Measurements from ENCODE around the gene STX12. TPM values are rescaled to one million over a fixed set of nuclear protein-coding genes. Genes with fewer than 3 reads are reported as not detected.
A peak's percentile ranks its signal among the peaks of the same experiment; 100 is the strongest.
"Not testable (repeated sequence)": the region's sequence is repeated elsewhere in the genome, so short reads cannot be mapped to it uniquely, and the experiment has no call there.

STX12 gene
- total RNA-seq, 6 donors from 2014 or later, result 47.1 to 107 (median 88.2) TPM

- H3K4me3 ChIP-seq, result peak overlapping the region; percentile 77 to 92 (median 84)
- no peak for DNase-seq
- no peaks in the 10 kb centered on the region for H3K9me3 ChIP-seq
- H3K27ac ChIP-seq, result peak overlapping the region; percentile 96 to 99 (median 98)
- 22 to 29% methylated on average over 3 of the region's 3 CpGs for WGBS, 2 donors
- peak; percentile 17 to 40 for ATAC-seq (ENCODE audit: low FRiP score in 2 of 2)
- TF ChIP-seq POLR2A (IDR thresholded peaks at IDR 0.05), result no peak
- peak; percentile 45 for TF ChIP-seq POLR2AphosphoS5 (IDR thresholded peaks at IDR 0.05)
- TF ChIP-seq EP300 (IDR thresholded peaks at IDR 0.05), result peak in 1 of 4 donors; percentile 15
- TF ChIP-seq CTCF (IDR thresholded peaks at IDR 0.05), result no peak
- peaks cover 0 to 15% (median 5%) of the 10 kb centered on the region in 4 donors for H3K36me3 ChIP-seq
- H3K4me1 ChIP-seq, result peaks cover 31 to 58% (median 48%) of the 10 kb centered on the region in 4 donors
- H3K27me3 ChIP-seq, result no peaks in the 10 kb centered on the region
These were observed 917 bp downstream of the STX12 start for GRCh38 chr1:27773826-27774445.

GRCh38 chr1:27774654-27775053, 1.6 kb downstream of the STX12 start:
- DNase-seq (no peak), ATAC-seq (ENCODE audit: low FRiP score in 2 of 2) (no peak)
- 67 to 75% methylated on average over 2 of the region's 2 CpGs for WGBS, 2 donors
- no peaks in the 10 kb centered on the region for H3K27me3 ChIP-seq
- peak overlapping the region; percentile 96 to 99 (median 98) for H3K27ac ChIP-seq
- peak overlapping the region in 3 of 4 donors; percentile 77 to 92 (median 84) for H3K4me3 ChIP-seq
- no peaks in the 10 kb centered on the region for H3K9me3 ChIP-seq
- peaks cover 0 to 17% (median 5%) of the 10 kb centered on the region in 4 donors for H3K36me3 ChIP-seq
- peaks cover 38 to 66% (median 56%) of the 10 kb centered on the region in 4 donors for H3K4me1 ChIP-seq
- TF ChIP-seq EP300 (IDR thresholded peaks at IDR 0.05), result no peak
- no peak for TF ChIP-seq CTCF (IDR thresholded peaks at IDR 0.05)
- TF ChIP-seq POLR2AphosphoS5 (IDR thresholded peaks at IDR 0.05), result no peak
- TF ChIP-seq POLR2A (IDR thresholded peaks at IDR 0.05), result no peak

DNA sequence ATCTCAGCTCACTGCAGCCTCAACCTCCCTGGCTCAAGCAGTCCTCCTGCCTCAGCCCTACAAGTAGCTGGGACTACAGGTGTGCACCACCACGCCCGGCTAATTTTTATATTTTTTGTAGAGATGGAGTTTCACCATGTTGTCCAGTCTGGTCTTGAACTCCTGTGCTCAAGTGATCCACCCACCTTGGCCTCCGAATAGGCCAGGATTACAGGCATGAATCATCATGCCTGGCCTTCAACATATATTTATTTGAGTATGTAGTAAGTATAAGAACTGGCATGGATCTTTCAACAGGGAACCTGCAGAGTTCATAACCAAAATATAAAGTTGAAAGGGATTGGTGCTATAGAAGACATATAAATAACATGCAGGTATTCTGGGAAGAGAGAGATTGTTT, 2.3 kb downstream of the STX12 start:
- Histone ChIP-seq H3K36me3 (peaks cover 0 to 24% (median 7%) of the 10 kb centered on the region in 4 donors), H3K4me1 (peaks cover 40 to 71% (median 58%) of the 10 kb centered on the region in 4 donors), H3K27ac (peak overlapping the region in 3 of 4 donors; percentile 10 to 98 (median 98)), H3K4me3 (peak overlapping the region in 1 of 4 donors; percentile 84)
- 77 to 78% methylated on average over 3 of the region's 3 CpGs for WGBS, 2 donors
- ATAC-seq (ENCODE audit: low FRiP score in 2 of 2); H3K27me3 ChIP-seq; DNase-seq; H3K9me3 ChIP-seq: not testable (repeated sequence)

DNA sequence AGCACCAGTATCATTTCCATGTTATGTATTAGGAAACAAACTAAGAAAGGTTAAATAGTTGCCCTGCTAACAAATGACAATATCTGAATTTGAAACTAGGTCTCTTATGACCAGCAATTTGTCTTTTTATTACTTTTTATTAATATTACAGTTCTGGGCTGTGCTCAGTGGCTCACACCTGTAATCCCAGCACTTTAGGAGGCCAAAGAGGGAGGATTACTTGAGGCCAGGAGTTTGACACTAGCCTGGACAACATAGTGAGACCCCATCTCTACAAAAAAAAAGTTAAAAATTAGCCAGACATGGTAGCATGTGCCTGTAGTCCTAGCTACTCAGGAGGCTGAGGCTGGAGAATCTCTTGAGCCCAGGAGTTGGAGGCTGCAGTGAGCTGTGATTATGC, 3.3 kb downstream of the STX12 start:
- peaks cover 40 to 80% (median 67%) of the 10 kb centered on the region in 4 donors for H3K4me1 ChIP-seq
- H3K4me3 ChIP-seq; H3K27me3 ChIP-seq; ATAC-seq (ENCODE audit: low FRiP score in 2 of 2); H3K9me3 ChIP-seq; DNase-seq; H3K27ac ChIP-seq: not testable (repeated sequence)
- peaks cover 0 to 32% (median 8%) of the 10 kb centered on the region in 4 donors for H3K36me3 ChIP-seq

DNA sequence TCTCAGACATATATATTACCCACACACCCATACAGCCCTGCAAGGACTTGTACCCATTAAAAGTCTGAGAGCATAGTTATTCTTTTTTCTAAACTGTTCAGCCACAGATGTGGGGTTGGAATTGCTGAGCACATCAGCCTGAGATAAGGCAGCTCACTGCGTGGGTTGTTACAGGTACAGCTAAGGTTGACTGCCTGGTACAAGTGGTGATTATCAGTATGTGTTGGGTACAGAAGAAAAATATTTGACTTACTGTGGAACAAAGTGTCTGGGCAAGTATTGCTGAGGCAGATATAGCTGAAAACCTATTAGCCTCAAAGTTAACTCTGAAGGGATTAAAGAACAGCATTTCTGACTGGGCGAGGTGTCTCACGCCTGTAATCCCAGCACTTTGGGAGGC, 5.0 kb downstream of the STX12 start:
- Histone ChIP-seq H3K4me1 (peaks cover 42 to 76% (median 65%) of the 10 kb centered on the region in 4 donors), H3K27me3 (no peaks in the 10 kb centered on the region), H3K27ac (peak overlapping the region in 2 of 4 donors; percentile 14 to 47), H3K9me3 (no peaks in the 10 kb centered on the region), H3K36me3 (peaks cover 0 to 32% (median 10%) of the 10 kb centered on the region in 4 donors), H3K4me3 (no peak overlapping the region)
- ATAC-seq (ENCODE audit: low FRiP score in 2 of 2) (no peak), DNase-seq (no peak)
- TF ChIP-seq POLR2A (IDR thresholded peaks at IDR 0.05), result no peak
- no peak for TF ChIP-seq POLR2AphosphoS5 (IDR thresholded peaks at IDR 0.05)
- TF ChIP-seq EP300 (IDR thresholded peaks at IDR 0.05), result no peak
- no peak for TF ChIP-seq CTCF (IDR thresholded peaks at IDR 0.05)
- 72 to 85% methylated on average over 2 to 3 of the region's 3 CpGs for WGBS, 2 donors

DNA sequence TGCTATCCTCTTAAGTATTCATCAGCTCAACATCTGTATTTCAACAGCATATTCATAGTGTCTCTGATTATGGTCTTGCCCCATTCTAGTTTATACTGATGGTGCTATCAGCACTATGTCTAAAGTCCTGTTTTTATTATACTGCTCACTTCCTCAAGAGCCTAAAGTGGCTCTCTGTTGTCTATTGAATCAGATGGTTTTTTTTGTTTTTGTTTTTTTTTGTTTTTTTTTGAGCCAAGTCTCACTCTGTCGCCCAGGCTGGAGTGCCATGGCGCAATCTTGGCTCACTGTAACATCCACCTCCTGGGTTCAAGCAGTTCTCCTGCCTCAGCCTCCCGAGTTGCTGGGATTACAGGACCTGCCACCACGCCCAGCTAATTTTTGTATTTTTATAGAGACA, 6.1 kb downstream of the STX12 start:
- Histone ChIP-seq H3K4me3 (no peak overlapping the region), H3K27ac (peak overlapping the region in 3 of 4 donors; percentile 31 to 48 (median 47)), H3K4me1 (peaks cover 50 to 84% (median 69%) of the 10 kb centered on the region in 4 donors), H3K27me3 (no peaks in the 10 kb centered on the region), H3K36me3 (peaks cover 0 to 32% (median 10%) of the 10 kb centered on the region in 4 donors), H3K9me3 (no peaks in the 10 kb centered on the region)
- WGBS, 2 donors, result 58 to 72% methylated on average over 4 of the region's 4 CpGs
- TF ChIP-seq CTCF (IDR thresholded peaks at IDR 0.05), result no peak
- no peak for TF ChIP-seq POLR2AphosphoS5 (IDR thresholded peaks at IDR 0.05)
- no peak for TF ChIP-seq POLR2A (IDR thresholded peaks at IDR 0.05)
- TF ChIP-seq EP300 (IDR thresholded peaks at IDR 0.05), result no peak
- no peak for ATAC-seq (ENCODE audit: low FRiP score in 2 of 2)
- DNase-seq, result no peak
